Measurements from ENCODE around the gene ARSI.

ARSI gene

GRCh38 chr5:150258130-150258529, 44.6 kb downstream of the ARSI start:
- Histone ChIP-seq H3K4me1 (ENCODE audit: control insufficient read depth, insufficient read depth, low read length) (no peaks in the 10 kb centered on the region), H3K9me3 (ENCODE audit: control insufficient read depth, insufficient read depth, low read depth, low read length) (no peaks in the 10 kb centered on the region), H3K36me3 (ENCODE audit: control insufficient read depth in 2 of 2, insufficient read depth in 1 of 2, low read length in 2 of 2) (no peaks in the 10 kb centered on the region), H3K27ac (ENCODE audit: extremely low read depth, low read depth, low read length) (no peak overlapping the region), H3K4me3 (ENCODE audit: low read depth, low read length) (no peak overlapping the region)
- POLR2A ChIA-PET = no interaction called here
- TF ChIP-seq ZNF10 (tag by site-specific recombination; IDR thresholded peaks at IDR 0.05) (no peak), ZIC2 (tag by site-specific recombination; IDR thresholded peaks at IDR 0.05) (peak; percentile 98), KLF16 (tag by site-specific recombination; IDR thresholded peaks at IDR 0.05) (no peak), ZSCAN16 (tag by site-specific recombination; IDR thresholded peaks at IDR 0.05) (no peak), ATF2 (tag by site-specific recombination; IDR thresholded peaks at IDR 0.05; ENCODE audit: low read depth) (no peak), ZBTB17 (tag by site-specific recombination; IDR thresholded peaks at IDR 0.05) (0 out of 2 replicates have a peak, but pooled peaks have one; percentile 2)
- CTCF ChIA-PET = no interaction called here

- Histone ChIP-seq H3K36me3 (ENCODE audit: control insufficient read depth in 2 of 2, insufficient read depth in 1 of 2, low read length in 2 of 2) (no peaks in the 10 kb centered on the region), H3K9me3 (ENCODE audit: control insufficient read depth, insufficient read depth, low read depth, low read length) (no peaks in the 10 kb centered on the region), H3K4me3 (ENCODE audit: low read depth, low read length) (no peak overlapping the region), H3K27ac (ENCODE audit: extremely low read depth, low read depth, low read length) (no peak overlapping the region), H3K4me1 (ENCODE audit: control insufficient read depth, insufficient read depth, low read length) (no peaks in the 10 kb centered on the region)
- TF ChIP-seq SP2 (tag by site-specific recombination; IDR thresholded peaks at IDR 0.05) (peak; percentile 5; the same call in 1 of the 2 replicates), PATZ1 (tag by site-specific recombination; IDR thresholded peaks at IDR 0.05) (no peak)
- ChIA-PET POLR2A (no interaction called here), CTCF (no interaction called here)
These were observed 45.3 kb downstream of the ARSI start for GRCh38 chr5:150257424-150257823.

GRCh38 chr5:150256410-150257064, 46.2 kb downstream of the ARSI start:
- H3K4me1 ChIP-seq (ENCODE audit: control insufficient read depth, insufficient read depth, low read length) = no peaks in the 10 kb centered on the region
- no peaks in the 10 kb centered on the region for H3K36me3 ChIP-seq (ENCODE audit: control insufficient read depth in 2 of 2, insufficient read depth in 1 of 2, low read length in 2 of 2)
- H3K9me3 ChIP-seq (ENCODE audit: control insufficient read depth, insufficient read depth, low read depth, low read length) = no peaks in the 10 kb centered on the region
- no peak overlapping the region for H3K4me3 ChIP-seq (ENCODE audit: low read depth, low read length)
- H3K27ac ChIP-seq (ENCODE audit: extremely low read depth, low read depth, low read length) = no peak overlapping the region
- ChIA-PET CTCF (interaction anchor here (0.6 to 1.1 kb wide), 4 partner anchors 19 to 94 kb away, joined by 3 to 5 read pairs (median 4); no protein-coding TSS in a partner anchor), POLR2A (no interaction called here)
- TF ChIP-seq ZXDB (tag by site-specific recombination; IDR thresholded peaks at IDR 0.05) (no peak), ZIC2 (tag by site-specific recombination; IDR thresholded peaks at IDR 0.05) (0 out of 2 replicates have a peak, but pooled peaks have one; percentile 12), ZFHX2 (tag by site-specific recombination; conservative IDR thresholded peaks at IDR 0.05) (peak; percentile 28; the same call in 1 of the 2 replicates), WT1 (tag by site-specific recombination; IDR thresholded peaks at IDR 0.05) (no peak), SCRT1 (tag by site-specific recombination; IDR thresholded peaks at IDR 0.05; ENCODE audit: borderline replicate concordance) (peak; percentile 77; the same call in 1 of the 2 replicates), ZNF777 (tag by site-specific recombination; IDR thresholded peaks at IDR 0.05; ENCODE audit: borderline replicate concordance) (no peak), ZNF398 (tag by site-specific recombination; IDR thresholded peaks at IDR 0.05) (no peak), SCRT2 (tag by site-specific recombination; IDR thresholded peaks at IDR 0.05) (peak; percentile 81), GFI1B (tag by site-specific recombination; IDR thresholded peaks at IDR 0.05) (no peak)

Measured in HEK293 (cell line).